Uterus (tissue), 4 donors: ENCODE data around the gene MEIS2. TPM values are rescaled to one million over a fixed set of nuclear protein-coding genes. Genes with fewer than 3 reads are reported as not detected.

Experiments used
- DNase-seq, 2 donors: peaks; one replicate each; pipeline ENCODE4 v3.0.0-alpha.2; 2019 to 2020
- H3K27ac ChIP-seq, 2 donors: fragments of 200-600 bp; sonication (generic); 1 replicate in 1 of 2; 2 replicates in 1 of 2; pipeline ENCODE4 v1.5.1; 2016 to 2018
- H3K27me3 ChIP-seq, 2 donors: fragments of 200-600 bp; sonication (generic); one replicate each; pipeline ENCODE4 v1.5.1; 2018 to 2019; ENCODE audit warnings: control low read depth in 1 of 2
- H3K36me3 ChIP-seq, 2 donors: fragments of 200-600 bp; sonication (generic); one replicate each; pipeline ENCODE4 v1.5.1; 2019; ENCODE audit warnings: control low read depth in 1 of 2
- H3K4me1 ChIP-seq, 2 donors: fragments of 200-600 bp; sonication (generic); one replicate each; pipeline ENCODE4 v1.5.1; 2018 to 2019; ENCODE audit warnings: control low read depth in 1 of 2
- H3K4me3 ChIP-seq, 2 donors: fragments of 200-600 bp; sonication (generic); 1 replicate in 1 of 2; 2 replicates in 1 of 2; pipeline ENCODE4 v1.5.1; 2018 to 2019; ENCODE audit warnings: mild to moderate bottlenecking in 1 of 2
- H3K9me3 ChIP-seq, 2 donors: fragments of 200-600 bp; sonication (generic); one replicate each; pipeline ENCODE4 v1.5.1; 2019; ENCODE audit warnings: control low read depth in 1 of 2
- POLR2A ChIP-seq, 2 donors: fragments of 450-650 bp; IDR thresholded peaks; one replicate each; pipeline ENCODE4 v1.6.1; 2016; ENCODE audit warnings: antibody characterized with exemption in 2 of 2, mild to moderate bottlenecking in 1 of 2, moderate library complexity in 1 of 2
- intact Hi-C: fragments of 100-400 bp; cut with DNase I; formaldehyde crosslinking; loops from one replicate; pipeline ENCODE4 v1.15.1; 2023; ENCODE audit warnings: low total_unique reads
- total RNA-seq, 4 donors: library from RNA; depleted of rRNA in 3 of 4; stranded (reverse); fragments of >200 nt in 3 of 4; gene quantifications; one replicate each; pipeline versions ENCODE4 v1.1.0 to v1.2.4, GENCODE V29; 2014 to 2023
- TF ChIP-seq, protein P1 (sequence below), 4 experiments: fragments of 200-600 bp in 2 of 4; fragments of 450-650 bp in 2 of 4; sonication (generic) in 2 of 4; IDR thresholded peaks; one replicate each; pipeline ENCODE4 v1.5.1; 2016 to 2019; ENCODE audit warnings: antibody characterized with exemption in 4 of 4, mild to moderate bottlenecking in 2 of 4, moderate library complexity in 1 of 4
- donor health status: DM: yes; HTN: yes; CAD: no.

MEIS2 gene
- total RNA-seq, 4 donors from 2014 or later = 84.0 to 184 (median 112) TPM

- intact Hi-C loops = no loop called here
Measured at GRCh38 chr15:36943508-36944361, 156.6 kb downstream of the MEIS2 start.

DNA sequence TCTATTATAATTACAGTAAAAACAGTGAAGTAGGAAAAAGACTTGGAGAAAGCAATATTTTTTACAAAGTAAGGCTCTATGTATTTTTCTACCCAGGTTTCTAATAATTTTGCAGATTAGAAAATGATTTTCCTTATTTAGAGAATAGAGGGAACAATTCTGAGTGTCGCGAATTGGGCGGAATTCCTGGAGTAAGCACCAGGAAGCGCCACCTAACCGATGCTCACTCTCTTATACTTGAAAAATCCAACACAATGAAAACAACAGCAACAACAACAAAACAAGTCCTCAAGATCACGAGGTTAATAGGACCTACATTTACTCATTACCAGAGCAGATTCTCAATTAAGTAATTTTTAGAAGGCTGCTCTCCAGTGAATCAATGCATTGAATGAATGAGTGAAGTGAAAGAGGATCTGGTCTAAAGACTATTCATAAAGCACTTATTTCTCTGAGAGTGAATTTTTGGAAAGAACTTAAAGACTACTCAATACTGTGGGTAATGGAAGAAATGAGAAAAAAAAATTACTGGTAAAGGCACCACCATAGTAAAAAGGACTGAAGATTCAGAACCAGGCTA, 158.0 kb downstream of the MEIS2 start:
- no peak overlapping the region for H3K4me3 ChIP-seq
- TF ChIP-seq POLR2A (IDR thresholded peaks at IDR 0.05) = no peak
- TF ChIP-seq, protein P1, sequence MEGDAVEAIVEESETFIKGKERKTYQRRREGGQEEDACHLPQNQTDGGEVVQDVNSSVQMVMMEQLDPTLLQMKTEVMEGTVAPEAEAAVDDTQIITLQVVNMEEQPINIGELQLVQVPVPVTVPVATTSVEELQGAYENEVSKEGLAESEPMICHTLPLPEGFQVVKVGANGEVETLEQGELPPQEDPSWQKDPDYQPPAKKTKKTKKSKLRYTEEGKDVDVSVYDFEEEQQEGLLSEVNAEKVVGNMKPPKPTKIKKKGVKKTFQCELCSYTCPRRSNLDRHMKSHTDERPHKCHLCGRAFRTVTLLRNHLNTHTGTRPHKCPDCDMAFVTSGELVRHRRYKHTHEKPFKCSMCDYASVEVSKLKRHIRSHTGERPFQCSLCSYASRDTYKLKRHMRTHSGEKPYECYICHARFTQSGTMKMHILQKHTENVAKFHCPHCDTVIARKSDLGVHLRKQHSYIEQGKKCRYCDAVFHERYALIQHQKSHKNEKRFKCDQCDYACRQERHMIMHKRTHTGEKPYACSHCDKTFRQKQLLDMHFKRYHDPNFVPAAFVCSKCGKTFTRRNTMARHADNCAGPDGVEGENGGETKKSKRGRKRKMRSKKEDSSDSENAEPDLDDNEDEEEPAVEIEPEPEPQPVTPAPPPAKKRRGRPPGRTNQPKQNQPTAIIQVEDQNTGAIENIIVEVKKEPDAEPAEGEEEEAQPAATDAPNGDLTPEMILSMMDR (IDR thresholded peaks at IDR 0.05) = no peak
- H3K9me3 ChIP-seq = no peaks in the 10 kb centered on the region
- H3K4me1 ChIP-seq = no peaks in the 10 kb centered on the region
- no peaks in the 10 kb centered on the region for H3K27me3 ChIP-seq
- no peak for DNase-seq
- intact Hi-C loops = no loop called here
- H3K36me3 ChIP-seq = no peaks in the 10 kb centered on the region
- no peak overlapping the region for H3K27ac ChIP-seq

More at GRCh38 chr15:36943508-36944361, 156.6 kb downstream of the MEIS2 start:
- TF ChIP-seq, protein P1 (IDR thresholded peaks at IDR 0.05) = no peak
- TF ChIP-seq POLR2A (IDR thresholded peaks at IDR 0.05) = no peak
- H3K27ac ChIP-seq = peak overlapping the region in 1 of 2 donors; percentile 6
- H3K4me1 ChIP-seq = no peaks in the 10 kb centered on the region
- H3K36me3 ChIP-seq = no peaks in the 10 kb centered on the region
- H3K27me3 ChIP-seq = no peaks in the 10 kb centered on the region
- H3K9me3 ChIP-seq = no peaks in the 10 kb centered on the region
- no peak for DNase-seq
- H3K4me3 ChIP-seq = no peak overlapping the region

DNA sequence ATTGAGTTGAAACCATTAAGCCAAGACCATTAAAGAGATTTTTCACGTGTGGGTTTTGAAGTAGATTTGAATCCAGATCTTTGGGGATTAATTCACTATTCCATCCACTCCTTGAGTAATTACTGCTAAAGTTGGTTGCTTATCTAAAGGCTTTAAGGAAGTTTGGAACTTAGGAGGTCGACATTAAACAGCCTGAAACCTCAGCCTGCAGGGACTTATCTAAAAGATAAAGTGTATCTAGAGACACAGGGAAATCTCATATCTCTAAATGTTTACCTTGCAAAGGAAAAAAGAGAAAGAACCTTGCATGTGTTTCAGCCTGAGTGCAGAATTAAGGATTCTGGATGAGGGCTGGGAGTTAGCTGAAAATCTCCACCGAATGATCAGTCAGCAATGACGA, 158.6 kb downstream of the MEIS2 start:
- no peak for TF ChIP-seq POLR2A (IDR thresholded peaks at IDR 0.05)
- TF ChIP-seq, protein P1 (IDR thresholded peaks at IDR 0.05) = no peak
- H3K4me3 ChIP-seq = no peak overlapping the region
- no peak overlapping the region for H3K27ac ChIP-seq
- DNase-seq = no peak
- intact Hi-C loops = no loop called here
- peaks cover 0 to 3% of the 10 kb centered on the region in 2 donors for H3K4me1 ChIP-seq
- H3K36me3 ChIP-seq = no peaks in the 10 kb centered on the region
- no peaks in the 10 kb centered on the region for H3K9me3 ChIP-seq
- H3K27me3 ChIP-seq = no peaks in the 10 kb centered on the region

- DNase-seq = no peak
- no peak overlapping the region for H3K27ac ChIP-seq
- H3K4me1 ChIP-seq = peaks cover 0 to 3% of the 10 kb centered on the region in 2 donors
- H3K27me3 ChIP-seq = no peaks in the 10 kb centered on the region
- intact Hi-C loops = no loop called here
- H3K9me3 ChIP-seq = no peaks in the 10 kb centered on the region
- no peak overlapping the region for H3K4me3 ChIP-seq
- no peaks in the 10 kb centered on the region for H3K36me3 ChIP-seq
- TF ChIP-seq, protein P1 (IDR thresholded peaks at IDR 0.05) = no peak
- TF ChIP-seq POLR2A (IDR thresholded peaks at IDR 0.05) = no peak
Measured at GRCh38 chr15:36940636-36941260, 159.6 kb downstream of the MEIS2 start.

- DNase-seq = no peak
- TF ChIP-seq, protein P1 (IDR thresholded peaks at IDR 0.05) = no peak
- TF ChIP-seq POLR2A (IDR thresholded peaks at IDR 0.05) = no peak
- intact Hi-C loops = no loop called here
- Histone ChIP-seq H3K27ac (no peak overlapping the region), H3K36me3 (no peaks in the 10 kb centered on the region), H3K27me3 (no peaks in the 10 kb centered on the region), H3K4me1 (peaks cover 0 to 3% of the 10 kb centered on the region in 2 donors), H3K9me3 (no peaks in the 10 kb centered on the region), H3K4me3 (no peak overlapping the region)
Measured at GRCh38 chr15:36940219-36940618, 160.1 kb downstream of the MEIS2 start.
